Measurements from ENCODE around the gene KIF23. TPM values are rescaled to one million over a fixed set of nuclear protein-coding genes. Genes with fewer than 3 reads are reported as not detected.

KIF23 gene
- total RNA-seq, 4 donors from 2014 or later, result 1.6 to 3.8 (median 1.7) TPM

DNA sequence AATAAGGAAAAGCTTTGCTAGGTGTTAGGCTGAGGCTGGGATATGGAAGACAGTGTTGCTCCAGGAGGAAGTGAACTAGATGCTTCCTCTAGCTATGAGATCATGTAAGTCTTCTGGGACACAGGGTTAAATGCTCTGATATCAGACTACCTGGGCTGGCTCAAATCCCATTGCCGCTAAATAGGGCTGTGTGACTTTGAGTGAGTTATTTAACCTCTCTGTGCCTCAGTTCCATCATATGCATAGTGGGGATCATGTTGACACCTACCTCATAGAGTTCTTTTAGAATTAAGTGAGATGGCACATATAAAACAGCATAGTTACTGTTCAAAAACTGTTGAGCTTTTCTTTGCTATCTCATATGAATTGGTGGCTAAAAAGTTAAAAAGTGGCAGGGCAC, 51.1 kb downstream of the KIF23 start:
- DNase-seq (ENCODE audit: low spot score) (no peak), ATAC-seq (ENCODE audit: low FRiP score) (no peak)
- TF ChIP-seq, protein P1, sequence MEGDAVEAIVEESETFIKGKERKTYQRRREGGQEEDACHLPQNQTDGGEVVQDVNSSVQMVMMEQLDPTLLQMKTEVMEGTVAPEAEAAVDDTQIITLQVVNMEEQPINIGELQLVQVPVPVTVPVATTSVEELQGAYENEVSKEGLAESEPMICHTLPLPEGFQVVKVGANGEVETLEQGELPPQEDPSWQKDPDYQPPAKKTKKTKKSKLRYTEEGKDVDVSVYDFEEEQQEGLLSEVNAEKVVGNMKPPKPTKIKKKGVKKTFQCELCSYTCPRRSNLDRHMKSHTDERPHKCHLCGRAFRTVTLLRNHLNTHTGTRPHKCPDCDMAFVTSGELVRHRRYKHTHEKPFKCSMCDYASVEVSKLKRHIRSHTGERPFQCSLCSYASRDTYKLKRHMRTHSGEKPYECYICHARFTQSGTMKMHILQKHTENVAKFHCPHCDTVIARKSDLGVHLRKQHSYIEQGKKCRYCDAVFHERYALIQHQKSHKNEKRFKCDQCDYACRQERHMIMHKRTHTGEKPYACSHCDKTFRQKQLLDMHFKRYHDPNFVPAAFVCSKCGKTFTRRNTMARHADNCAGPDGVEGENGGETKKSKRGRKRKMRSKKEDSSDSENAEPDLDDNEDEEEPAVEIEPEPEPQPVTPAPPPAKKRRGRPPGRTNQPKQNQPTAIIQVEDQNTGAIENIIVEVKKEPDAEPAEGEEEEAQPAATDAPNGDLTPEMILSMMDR (IDR thresholded peaks at IDR 0.05), result no peak

DNA sequence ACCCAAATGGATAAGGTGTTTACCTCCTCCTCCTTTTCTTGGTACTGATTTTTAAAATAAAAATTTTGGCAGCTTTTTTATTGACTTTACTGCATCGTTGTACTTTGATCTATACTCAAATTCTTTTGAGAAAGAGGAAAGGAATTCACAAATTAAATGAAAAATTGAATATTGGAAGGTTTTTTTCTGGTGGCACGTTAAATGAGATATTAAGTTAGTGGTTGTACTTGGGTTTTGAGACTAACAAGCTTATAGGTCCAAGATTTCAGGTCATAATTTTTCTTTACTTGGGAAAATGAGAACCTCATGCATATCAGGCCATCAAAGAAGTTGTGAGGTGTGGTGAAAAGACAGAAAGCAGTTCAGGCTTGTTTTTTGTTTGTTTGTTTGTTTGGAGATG, 52.6 kb downstream of the KIF23 start:
- TF ChIP-seq, protein P1 (IDR thresholded peaks at IDR 0.05), result no peak
- ATAC-seq (ENCODE audit: low FRiP score) (no peak), DNase-seq (ENCODE audit: low spot score) (no peak)

DNA sequence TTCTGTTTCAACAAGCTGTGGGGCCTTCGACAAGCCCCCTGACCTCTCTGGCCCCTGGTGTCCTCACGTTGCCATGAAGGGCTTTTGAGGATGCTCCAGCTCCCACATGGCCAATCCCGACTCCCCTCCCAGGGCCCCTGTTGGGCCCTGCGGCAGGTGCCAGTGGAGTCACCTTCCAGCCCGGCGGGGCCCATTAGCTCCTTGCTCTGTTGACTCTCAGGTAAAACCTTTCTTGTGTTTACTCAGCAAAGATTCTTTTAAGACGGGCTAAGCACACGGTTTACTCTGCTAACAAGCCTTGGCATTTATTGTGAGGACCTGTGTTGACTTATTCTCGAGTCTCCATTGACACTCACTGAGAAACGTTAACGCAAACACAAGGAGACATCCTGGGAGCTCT, 53.5 kb downstream of the KIF23 start:
- TF ChIP-seq, protein P1 (IDR thresholded peaks at IDR 0.05), result no peak
- no peak for ATAC-seq (ENCODE audit: low FRiP score)
- DNase-seq (ENCODE audit: low spot score), result no peak

DNA sequence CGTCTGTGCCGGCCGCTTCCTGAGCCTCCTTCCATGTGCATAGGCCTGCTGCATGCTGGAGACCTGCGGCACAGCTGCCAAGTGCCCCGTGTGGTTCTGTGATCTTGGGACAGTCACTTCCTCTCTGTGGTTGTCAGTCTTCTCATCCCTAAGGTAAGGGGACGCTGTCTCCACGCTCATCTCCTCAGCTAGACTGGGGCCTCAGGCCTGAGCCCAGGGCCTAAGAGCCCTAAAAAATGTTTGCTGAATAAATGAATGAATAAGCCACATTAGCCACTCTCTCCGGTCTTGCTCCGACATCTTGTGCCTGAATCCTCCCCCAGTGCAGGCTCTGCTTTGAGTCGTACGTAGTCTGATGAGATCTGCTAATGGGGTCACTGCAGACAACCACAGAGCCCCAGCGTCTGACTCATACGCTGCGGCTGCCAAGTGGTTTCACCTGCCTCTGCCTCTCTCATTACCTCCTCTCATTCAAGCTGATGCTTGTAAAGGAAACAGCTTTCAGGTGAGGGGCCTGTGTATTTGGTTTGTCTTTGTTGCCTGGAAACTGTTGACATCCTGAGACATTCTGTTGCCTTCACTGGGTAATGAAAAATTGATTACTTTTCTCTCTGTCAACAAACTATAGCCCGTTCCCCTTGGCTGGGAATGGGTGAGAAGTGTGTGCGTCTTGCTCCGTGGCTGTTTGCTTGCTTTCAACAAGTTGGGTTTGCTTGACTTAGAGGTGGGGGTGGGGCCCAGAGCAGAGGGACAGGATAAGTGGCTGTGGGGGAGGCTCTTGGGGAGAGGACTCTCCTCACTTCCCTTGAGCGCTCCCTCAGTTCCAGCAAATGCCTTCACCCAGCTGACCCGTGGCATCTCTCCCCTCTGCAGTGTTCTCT, 54.3 kb downstream of the KIF23 start:
- DNase-seq (ENCODE audit: low spot score), result no peak
- TF ChIP-seq, protein P1 (IDR thresholded peaks at IDR 0.05), result no peak
- no peak for ATAC-seq (ENCODE audit: low FRiP score)

DNA sequence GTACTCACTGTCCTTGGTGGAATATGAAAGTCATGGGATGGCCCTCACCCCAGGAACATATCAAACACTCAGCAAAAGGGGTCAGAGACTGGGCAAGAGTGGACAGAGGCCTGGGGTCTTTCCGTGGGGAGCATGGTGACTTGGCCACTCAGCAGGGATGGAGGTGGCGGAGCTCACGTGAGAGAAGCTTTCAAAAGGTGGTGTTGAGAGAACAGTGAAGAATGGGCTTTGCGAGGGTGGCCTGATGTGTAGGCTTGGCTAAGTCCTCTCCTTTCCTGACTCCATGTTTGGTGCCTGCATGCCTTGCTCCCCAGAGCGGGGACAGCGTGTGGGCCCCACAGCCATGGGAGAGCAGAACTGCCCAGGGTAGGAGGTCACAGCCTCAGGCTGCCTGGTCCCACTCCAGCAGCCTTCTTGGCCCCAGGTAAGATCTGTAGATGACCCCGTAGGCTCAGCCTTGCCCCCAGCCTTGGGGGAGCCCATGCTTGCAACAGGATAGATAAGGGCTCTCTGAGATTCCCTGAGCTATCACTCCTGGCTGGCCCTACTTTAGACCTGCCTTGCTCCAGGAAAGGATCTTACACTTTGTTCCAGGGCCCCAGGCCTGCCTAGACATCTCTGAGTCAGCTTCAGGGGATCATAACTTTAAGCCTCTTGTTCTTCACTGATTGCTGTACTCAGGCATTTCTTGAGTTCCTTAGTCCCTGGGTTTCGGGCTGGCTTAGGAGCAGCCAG, 55.5 kb downstream of the KIF23 start:
- ATAC-seq (ENCODE audit: low FRiP score) (no peak), DNase-seq (ENCODE audit: low spot score) (no peak)
- TF ChIP-seq, protein P1 (IDR thresholded peaks at IDR 0.05), result no peak

DNA sequence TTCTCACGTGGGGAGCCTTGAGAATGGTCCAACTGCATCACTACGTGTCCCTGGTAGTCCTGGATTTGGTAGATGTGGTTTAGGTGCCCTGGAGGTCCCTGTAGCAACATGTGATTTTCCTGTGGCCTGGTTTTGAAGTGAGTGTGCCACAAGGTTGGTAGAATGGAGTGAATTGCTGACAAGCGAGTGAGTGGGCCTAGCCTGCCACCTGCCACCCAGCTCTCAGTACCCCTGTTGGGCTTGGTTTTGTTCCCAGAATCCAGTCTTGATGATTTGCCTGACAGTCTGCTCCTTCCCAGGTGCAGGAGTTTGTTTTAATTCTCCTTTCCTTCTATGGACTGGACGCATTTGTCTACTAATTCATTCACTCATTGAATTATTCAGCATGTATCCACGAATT, 57.9 kb downstream of the KIF23 start:
- ATAC-seq (ENCODE audit: low FRiP score) (no peak), DNase-seq (ENCODE audit: low spot score) (no peak)
- TF ChIP-seq, protein P1 (IDR thresholded peaks at IDR 0.05), result no peak
